ENCODE results near the gene DNPH1.

The DNPH1 gene

GRCh38 chr6:43216200-43216599, 13.1 kb downstream of the DNPH1 start:
- Histone ChIP-seq H3K9ac (ENCODE audit: low read depth, low read length, poor library complexity, severe bottlenecking) (no peak overlapping the region), H2AFZ (ENCODE audit: low read length) (no peak overlapping the region), H3K27me3 (ENCODE audit: insufficient read depth, low read length, poor library complexity, severe bottlenecking) (no peaks in the 10 kb centered on the region), H3K4me2 (ENCODE audit: low read depth, low read length, poor library complexity, severe bottlenecking) (no peak overlapping the region), H3F3A (ENCODE audit: low read depth) (no peaks in the 10 kb centered on the region), H3K9me2 (replicated peaks; ENCODE audit: low read depth, low read length) (no peaks in the 10 kb centered on the region), H3K4me1 (ENCODE audit: insufficient read depth, low read length, poor library complexity, severe bottlenecking) (no peaks in the 10 kb centered on the region), H3K9me3 (ENCODE audit: insufficient read depth, low read depth, low read length) (no peaks in the 10 kb centered on the region), H3K79me2 (ENCODE audit: insufficient read depth, low read length) (no peaks in the 10 kb centered on the region), H3K4me3 (ENCODE audit: low read length, poor library complexity, severe bottlenecking) (no peak overlapping the region), H4K20me1 (ENCODE audit: insufficient read depth, low read length, poor library complexity, severe bottlenecking) (no peaks in the 10 kb centered on the region), H3K36me3 (ENCODE audit: insufficient read depth, low read length) (no peaks in the 10 kb centered on the region; the same call in 1 of the 2 replicates)
- TF ChIP-seq EZH2phosphoT487 (IDR thresholded peaks at IDR 0.05; ENCODE audit: borderline replicate concordance) = no peak
- TF ChIP-seq CTCF (conservative IDR thresholded peaks at IDR 0.05; ENCODE audit: low read length) = no peak

GRCh38 chr6:43215066-43215465, 14.2 kb downstream of the DNPH1 start:
- H3K9me2 ChIP-seq (replicated peaks; ENCODE audit: low read depth, low read length) = no peaks in the 10 kb centered on the region
- H3K9ac ChIP-seq (ENCODE audit: low read depth, low read length, poor library complexity, severe bottlenecking) = no peak overlapping the region
- H3K36me3 ChIP-seq (ENCODE audit: insufficient read depth, low read length) = no peaks in the 10 kb centered on the region
- H2AFZ ChIP-seq (ENCODE audit: low read length) = no peak overlapping the region
- no peaks in the 10 kb centered on the region for H4K20me1 ChIP-seq (ENCODE audit: insufficient read depth, low read length, poor library complexity, severe bottlenecking)
- no peaks in the 10 kb centered on the region for H3F3A ChIP-seq (ENCODE audit: low read depth)
- no peaks in the 10 kb centered on the region for H3K4me1 ChIP-seq (ENCODE audit: insufficient read depth, low read length, poor library complexity, severe bottlenecking)
- H3K27me3 ChIP-seq (ENCODE audit: insufficient read depth, low read length, poor library complexity, severe bottlenecking) = no peaks in the 10 kb centered on the region
- TF ChIP-seq EZH2phosphoT487 (IDR thresholded peaks at IDR 0.05; ENCODE audit: borderline replicate concordance) (no peak), CTCF (conservative IDR thresholded peaks at IDR 0.05; ENCODE audit: low read length) (no peak)
- H3K4me3 ChIP-seq (ENCODE audit: low read length, poor library complexity, severe bottlenecking) = no peak overlapping the region
- no peaks in the 10 kb centered on the region for H3K79me2 ChIP-seq (ENCODE audit: insufficient read depth, low read length)
- no peaks in the 10 kb centered on the region for H3K9me3 ChIP-seq (ENCODE audit: insufficient read depth, low read depth, low read length)
- H3K4me2 ChIP-seq (ENCODE audit: low read depth, low read length, poor library complexity, severe bottlenecking) = no peak overlapping the region

- no peaks in the 10 kb centered on the region for H4K20me1 ChIP-seq (ENCODE audit: insufficient read depth, low read length, poor library complexity, severe bottlenecking)
- H3K27me3 ChIP-seq (ENCODE audit: insufficient read depth, low read length, poor library complexity, severe bottlenecking) = no peaks in the 10 kb centered on the region
- H2AFZ ChIP-seq (ENCODE audit: low read length) = no peak overlapping the region
- no peaks in the 10 kb centered on the region for H3F3A ChIP-seq (ENCODE audit: low read depth)
- H3K9ac ChIP-seq (ENCODE audit: low read depth, low read length, poor library complexity, severe bottlenecking) = no peak overlapping the region
- H3K36me3 ChIP-seq (ENCODE audit: insufficient read depth, low read length) = no peaks in the 10 kb centered on the region
- no peaks in the 10 kb centered on the region for H3K9me2 ChIP-seq (replicated peaks; ENCODE audit: low read depth, low read length)
- no peaks in the 10 kb centered on the region for H3K4me1 ChIP-seq (ENCODE audit: insufficient read depth, low read length, poor library complexity, severe bottlenecking)
- H3K4me3 ChIP-seq (ENCODE audit: low read length, poor library complexity, severe bottlenecking) = no peak overlapping the region
- H3K79me2 ChIP-seq (ENCODE audit: insufficient read depth, low read length) = no peaks in the 10 kb centered on the region
- TF ChIP-seq EZH2phosphoT487 (IDR thresholded peaks at IDR 0.05; ENCODE audit: borderline replicate concordance) = no peak
- no peak for TF ChIP-seq CTCF (conservative IDR thresholded peaks at IDR 0.05; ENCODE audit: low read length)
- H3K9me3 ChIP-seq (ENCODE audit: insufficient read depth, low read depth, low read length) = no peaks in the 10 kb centered on the region
- no peak overlapping the region for H3K4me2 ChIP-seq (ENCODE audit: low read depth, low read length, poor library complexity, severe bottlenecking)
Measured at GRCh38 chr6:43213431-43213830, 15.8 kb downstream of the DNPH1 start.
